ENCODE results near the gene HAND1.

DNA sequence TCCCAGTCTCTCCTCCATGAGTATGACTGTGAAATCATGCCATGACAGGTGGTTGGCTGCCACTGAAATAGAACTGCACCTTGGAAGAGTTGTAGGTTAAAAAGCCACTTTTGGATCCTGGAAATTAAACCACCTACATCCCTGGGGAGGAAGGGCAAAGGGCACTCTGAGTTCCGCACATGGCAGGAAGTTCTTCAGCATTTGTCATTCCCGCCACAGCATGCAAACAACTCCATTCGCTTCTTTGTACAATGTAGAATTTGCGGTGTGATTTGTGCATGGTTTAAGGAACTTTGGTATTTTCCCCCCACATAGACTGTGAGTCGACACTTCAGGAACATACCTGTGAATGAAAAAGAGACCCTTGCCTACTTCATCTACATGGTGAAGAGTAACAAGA lies 22.4 kb downstream of the HAND1 start:
- TF ChIP-seq, protein P1, sequence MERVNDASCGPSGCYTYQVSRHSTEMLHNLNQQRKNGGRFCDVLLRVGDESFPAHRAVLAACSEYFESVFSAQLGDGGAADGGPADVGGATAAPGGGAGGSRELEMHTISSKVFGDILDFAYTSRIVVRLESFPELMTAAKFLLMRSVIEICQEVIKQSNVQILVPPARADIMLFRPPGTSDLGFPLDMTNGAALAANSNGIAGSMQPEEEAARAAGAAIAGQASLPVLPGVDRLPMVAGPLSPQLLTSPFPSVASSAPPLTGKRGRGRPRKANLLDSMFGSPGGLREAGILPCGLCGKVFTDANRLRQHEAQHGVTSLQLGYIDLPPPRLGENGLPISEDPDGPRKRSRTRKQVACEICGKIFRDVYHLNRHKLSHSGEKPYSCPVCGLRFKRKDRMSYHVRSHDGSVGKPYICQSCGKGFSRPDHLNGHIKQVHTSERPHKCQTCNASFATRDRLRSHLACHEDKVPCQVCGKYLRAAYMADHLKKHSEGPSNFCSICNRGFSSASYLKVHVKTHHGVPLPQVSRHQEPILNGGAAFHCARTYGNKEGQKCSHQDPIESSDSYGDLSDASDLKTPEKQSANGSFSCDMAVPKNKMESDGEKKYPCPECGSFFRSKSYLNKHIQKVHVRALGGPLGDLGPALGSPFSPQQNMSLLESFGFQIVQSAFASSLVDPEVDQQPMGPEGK (CRISPR knock-in tag; IDR thresholded peaks at IDR 0.05; ENCODE audit: borderline replicate concordance), result no peak
- TF ChIP-seq SNAI2 (CRISPR knock-in tag; IDR thresholded peaks at IDR 0.05) (no peak), ZFP30 (CRISPR knock-in tag; IDR thresholded peaks at IDR 0.05) (no peak), ARNTL (CRISPR knock-in tag; IDR thresholded peaks at IDR 0.05; ENCODE audit: borderline replicate concordance, low read depth) (no peak), CSDC2 (CRISPR knock-in tag; IDR thresholded peaks at IDR 0.05) (no peak)
